Fibroblast of skin of left biceps (primary cell): ENCODE data around the gene SVEP1.
"Not testable (repeated sequence)": the region's sequence is repeated elsewhere in the genome, so short reads cannot be mapped to it uniquely, and the experiment has no call there.

Source experiments
- DNase-seq, 2 experiments: peaks; one replicate each; pipeline ENCODE4 v3.0.0-alpha.2; 2013; ENCODE audit warnings: low read depth in 2 of 2

Gene SVEP1

DNA sequence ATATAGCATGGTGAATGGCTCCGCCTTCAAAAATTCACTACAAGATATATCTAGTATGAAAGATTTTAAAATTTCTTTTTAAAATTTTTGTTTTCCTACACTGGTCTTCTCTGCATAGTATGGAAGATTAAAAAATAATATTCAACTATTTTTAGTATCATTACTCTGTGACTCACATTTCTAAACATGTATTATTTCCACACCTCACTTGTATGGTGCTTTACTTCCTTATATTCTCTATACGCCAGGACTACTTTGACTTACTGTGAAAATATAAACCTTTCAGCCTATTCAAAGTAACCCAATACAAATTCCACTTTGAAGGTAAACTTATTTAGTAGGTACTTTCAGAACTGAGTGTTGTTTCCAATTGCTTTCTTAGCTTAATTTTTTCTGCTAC, 215.1 kb downstream of the SVEP1 start:
- no peak for DNase-seq

DNA sequence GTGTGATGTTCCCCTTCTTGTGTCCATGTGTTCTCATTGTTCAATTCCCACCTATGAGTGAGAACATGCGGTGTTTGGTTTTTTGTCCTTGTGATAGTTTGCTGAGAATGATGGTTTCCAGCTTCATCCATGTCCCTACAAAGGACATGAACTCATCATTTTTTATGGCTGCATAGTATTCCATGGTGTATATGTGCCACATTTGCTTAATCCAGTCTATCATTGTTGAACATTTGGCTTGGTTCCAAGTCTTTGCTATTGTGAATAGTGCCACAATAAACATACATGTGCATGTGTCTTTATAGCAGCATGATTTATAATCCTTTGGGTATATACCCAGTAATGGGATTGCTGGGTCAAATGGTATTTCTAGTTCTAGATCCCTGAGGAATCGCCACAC, 220.5 kb downstream of the SVEP1 start:
- DNase-seq, result not testable (repeated sequence)

DNA sequence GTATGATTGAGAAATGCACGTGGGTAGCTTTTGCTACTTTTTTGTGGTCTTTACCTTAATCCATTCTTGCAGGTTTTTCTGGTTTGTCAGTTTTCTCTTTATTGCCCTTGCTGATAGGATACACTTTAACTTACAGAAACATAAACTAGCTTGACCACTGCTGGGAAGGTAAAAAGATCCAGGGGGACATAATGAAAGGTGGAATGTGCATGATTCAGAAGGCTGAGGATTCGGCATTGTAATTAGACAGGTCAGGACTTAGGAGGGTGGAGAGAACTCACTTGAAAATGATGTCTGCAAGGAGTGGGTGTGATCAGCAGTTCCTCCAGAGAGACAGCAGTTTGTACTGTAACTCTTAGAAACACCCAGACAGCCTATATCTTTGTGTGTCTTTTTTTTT, 222.0 kb downstream of the SVEP1 start:
- DNase-seq, result no peak

DNA sequence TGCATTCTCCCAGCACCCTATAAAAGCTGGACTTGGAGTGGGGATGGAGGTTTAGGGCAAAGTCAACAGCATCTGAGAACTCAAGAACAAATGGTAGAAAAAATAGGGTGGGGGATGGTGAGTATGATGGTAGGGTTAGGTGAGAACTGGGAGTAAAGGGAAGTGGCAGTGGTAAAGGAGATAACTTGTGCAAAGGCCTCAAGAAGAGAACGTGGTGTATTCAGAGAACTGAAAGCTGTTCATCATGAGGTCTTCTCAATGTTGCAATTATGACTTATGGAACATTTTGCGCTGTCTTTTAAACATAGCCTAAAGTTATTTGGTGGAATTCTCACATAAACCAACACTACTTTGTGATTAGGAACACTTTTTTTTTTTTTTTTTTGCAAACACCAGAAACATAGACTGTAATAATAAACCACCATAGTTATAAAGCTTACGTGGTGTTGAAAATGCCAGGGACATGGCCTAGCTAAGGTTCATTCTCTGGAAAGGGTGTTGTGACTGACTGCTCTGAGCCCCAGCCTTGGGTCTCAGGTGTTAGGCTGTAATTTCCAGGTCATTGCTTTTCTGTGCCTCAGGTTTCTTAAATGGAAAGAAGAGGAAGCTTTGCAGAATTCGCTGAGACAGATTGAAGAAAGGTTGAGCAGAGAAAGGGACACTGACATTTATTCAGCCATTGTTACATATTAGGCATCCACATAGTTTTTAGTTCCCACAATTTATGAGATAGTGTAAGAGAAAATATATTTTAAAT, 222.7 kb downstream of the SVEP1 start:
- DNase-seq, result no peak

DNA sequence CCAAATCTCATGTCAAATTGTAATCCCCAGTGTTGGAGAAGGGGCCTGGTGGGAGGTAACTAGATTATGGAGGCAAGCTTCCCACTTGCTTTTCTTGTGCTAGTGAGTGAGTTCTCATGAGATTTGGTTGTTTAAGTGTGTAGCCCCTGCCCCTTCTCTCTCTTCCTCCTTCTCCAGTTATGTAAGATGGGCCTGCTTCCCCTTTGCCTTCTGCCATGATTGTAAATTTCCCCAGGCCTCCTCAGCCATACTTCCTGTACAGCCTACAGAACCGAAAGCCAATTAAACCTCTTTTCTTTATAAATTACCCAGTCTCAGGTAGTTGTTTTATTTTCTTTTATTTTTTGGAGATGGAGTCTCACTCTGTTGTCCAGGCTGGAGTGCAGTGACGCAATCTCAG, 223.6 kb downstream of the SVEP1 start:
- no peak for DNase-seq

DNA sequence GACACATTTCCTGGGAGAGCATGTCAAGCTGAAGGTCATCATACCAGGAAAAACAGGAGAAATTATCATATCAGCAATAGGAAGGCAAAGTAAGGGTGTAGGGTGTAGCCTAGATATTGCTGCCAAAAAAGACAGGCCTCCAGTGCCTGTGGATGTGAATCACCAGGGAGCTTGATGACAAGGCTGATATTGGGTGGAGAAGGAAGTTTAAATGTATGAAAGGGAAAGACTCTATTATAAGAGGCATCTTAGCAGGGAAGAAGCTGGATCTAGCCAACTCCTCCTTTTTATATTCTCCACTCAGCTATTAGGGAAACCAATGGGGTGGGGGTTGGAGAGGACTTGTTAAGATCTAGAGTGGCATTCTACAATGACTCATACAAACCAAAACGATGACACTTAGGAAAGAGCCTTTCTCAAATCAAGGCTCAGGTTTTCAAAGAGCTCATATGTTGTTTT, 228.5 kb downstream of the SVEP1 start:
- peak; percentile 64 to 65 for DNase-seq

DNA sequence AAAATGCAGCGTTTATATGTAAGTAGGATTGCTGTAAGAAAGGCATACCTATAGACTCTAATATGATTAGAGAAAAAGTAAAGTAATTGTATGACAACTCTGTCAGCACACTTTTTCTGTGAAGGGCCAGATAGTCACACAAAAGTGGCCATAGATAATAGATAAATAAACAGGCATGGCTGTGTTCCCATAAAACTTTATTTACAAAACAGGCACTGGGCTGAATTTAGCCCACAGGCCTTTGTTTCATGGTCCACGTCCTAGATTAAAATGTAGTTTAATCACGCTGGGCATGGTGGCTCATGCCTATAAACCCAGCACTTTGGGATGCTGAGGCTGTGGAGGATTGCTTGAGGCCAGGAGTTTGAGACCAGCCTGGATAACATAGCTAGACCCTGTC, 233.2 kb downstream of the SVEP1 start:
- no peak for DNase-seq

DNA sequence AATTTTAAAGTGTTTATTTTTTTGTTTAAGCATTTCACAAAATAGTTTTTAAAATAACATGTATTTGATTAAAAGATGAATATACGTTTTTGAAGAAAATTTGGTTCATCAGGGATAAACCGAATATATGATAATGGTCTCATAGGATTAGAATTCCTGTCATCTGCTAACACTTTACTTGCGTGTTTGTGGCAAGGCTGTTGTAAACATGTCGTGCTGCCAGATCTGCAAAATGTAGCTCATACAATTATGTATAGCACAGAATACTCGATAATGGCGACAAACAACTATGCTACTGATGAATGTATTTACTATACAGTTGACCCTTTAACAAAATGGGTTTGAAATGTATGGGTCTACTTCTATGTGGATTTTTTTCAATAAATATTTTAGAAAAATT, 234.7 kb downstream of the SVEP1 start:
- DNase-seq, result peak in 1 of 2 experiments; percentile 18

DNA sequence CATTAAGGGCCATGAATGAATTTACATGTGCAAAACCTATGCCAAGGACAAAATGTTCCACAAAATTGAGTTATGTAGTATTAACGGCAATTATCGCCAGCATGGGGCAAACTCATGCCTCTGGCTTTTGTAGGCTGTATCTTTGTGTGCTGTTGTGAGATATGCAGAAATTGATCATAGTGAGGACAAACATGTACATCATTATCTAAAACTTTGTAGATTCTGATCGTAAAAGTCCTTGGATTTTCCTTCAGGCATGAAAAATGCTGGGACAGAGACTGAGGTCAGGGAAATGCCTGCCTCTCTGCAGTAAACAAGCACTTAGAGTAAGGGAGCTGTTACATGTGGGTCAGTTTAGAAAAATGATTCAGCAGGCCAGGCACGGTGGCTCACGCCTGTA, 236.0 kb downstream of the SVEP1 start:
- DNase-seq, result no peak

DNA sequence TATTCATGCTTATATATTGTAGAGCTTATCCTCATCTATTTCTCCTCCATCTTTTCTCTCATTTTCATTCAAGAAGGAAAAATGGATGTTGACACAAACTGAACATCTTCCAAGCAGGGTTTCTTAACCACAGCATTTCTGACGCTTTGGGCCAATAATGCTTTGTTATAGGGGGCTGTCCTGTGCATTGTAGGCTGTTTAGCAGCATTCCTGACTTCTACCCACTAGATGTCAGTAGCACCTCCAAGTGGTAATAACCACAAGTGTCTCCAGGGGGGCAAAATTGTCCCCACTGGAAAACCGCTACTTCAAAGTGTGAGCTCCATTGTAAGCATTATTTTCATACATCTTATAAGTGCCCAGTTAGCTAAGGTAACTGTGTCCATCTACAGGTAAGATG, 239.2 kb downstream of the SVEP1 start:
- DNase-seq, result no peak

DNA sequence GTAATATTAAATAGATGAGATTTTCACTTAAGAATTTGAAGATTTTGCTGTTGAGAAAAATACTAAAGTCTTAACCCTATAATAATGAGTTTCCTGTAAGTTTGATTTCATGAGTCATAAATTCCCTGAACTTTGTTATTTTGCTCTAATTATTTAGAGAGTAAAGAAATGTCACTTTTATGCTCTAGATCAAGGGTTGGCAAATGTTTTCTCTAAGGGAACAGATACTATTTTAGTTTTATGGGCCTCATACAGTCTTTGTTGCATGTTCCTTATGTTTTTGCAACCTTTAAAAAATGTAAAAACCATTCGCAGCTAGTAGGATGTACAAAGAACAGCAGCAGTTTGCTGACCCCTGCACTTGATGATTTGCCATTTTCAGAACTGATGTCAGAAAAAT, 241.4 kb downstream of the SVEP1 start:
- DNase-seq, result no peak

DNA sequence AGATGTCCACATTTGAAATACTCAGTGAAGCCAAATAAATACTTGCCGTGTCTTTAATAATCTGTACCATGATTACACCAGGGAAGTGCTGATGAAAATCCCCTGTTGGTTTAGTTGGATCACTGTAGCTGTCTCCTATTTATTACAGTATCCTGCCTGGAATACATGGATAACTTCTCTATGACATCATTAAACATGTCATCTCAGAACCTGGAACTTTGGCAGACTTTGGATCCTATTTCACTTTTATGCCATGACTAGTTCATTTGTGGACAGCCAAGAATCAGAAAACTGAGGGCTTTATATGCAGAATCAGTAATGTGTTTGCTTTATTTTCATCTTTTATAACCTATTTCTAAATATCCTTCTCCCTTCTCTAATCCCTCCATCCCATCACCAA, 241.8 kb downstream of the SVEP1 start, which contains the start of gene TXNDC8:
Gene TXNDC8, minus strand, starts transcription at position 137 of the 400 bp plus-strand sequence.
- peak in 1 of 2 experiments; percentile 28 for DNase-seq

DNA sequence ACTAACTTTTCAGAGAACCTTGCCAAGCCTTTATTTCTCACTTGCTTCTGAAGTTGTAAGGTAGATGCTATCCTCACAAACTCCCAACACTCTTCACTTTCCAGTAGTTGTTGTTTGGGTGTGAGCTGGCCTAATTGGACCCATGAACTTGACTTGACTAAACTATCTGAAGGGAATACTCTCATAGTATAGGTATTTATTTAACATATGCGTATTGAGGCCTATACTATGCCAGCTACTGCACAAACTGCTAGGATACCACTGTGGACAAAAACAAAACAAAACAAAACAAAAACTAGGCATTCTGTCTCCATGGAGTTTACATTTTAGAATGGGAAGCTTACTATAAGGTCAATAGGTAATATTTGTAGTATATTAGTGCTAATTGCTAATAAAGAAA, 243.2 kb downstream of the SVEP1 start:
- no peak for DNase-seq

DNA sequence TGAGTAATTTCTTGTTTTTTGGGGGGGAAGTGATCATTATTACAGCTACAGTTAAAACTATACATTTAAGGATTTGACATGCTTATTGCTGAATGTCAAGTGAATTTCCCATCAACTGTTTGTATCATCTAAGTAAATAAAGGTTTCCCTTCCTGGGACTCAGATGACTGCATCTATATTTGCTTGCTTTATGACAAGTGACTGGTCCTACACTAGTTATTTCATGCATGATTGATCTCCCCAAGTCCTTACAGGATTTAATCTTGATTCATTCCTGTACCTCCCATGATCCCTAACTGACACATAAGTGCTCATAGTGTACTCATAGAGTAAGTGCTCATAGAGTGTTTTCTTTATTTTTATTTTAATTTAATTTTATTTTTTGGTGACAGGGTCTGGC, 244.7 kb downstream of the SVEP1 start:
- no peak for DNase-seq

DNA sequence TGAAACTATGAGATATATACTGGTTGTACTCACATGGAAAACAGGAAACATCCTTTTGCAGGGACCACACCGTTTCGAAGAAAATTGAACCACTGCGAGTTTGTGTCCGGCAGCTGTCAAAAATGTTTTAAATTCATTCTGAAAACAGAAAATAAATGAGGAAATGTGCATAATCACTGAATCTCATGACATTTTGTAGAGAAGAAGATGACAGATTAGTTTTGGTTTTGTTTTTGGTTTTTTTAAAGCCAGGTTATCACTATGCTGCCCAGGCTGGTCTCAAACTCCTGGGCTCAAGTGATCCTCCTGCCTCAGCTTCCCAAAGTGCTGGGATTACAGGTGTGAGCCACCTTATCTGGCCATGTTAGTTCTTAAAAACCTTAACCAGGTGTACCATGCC, 245.4 kb downstream of the SVEP1 start:
- no peak for DNase-seq

DNA sequence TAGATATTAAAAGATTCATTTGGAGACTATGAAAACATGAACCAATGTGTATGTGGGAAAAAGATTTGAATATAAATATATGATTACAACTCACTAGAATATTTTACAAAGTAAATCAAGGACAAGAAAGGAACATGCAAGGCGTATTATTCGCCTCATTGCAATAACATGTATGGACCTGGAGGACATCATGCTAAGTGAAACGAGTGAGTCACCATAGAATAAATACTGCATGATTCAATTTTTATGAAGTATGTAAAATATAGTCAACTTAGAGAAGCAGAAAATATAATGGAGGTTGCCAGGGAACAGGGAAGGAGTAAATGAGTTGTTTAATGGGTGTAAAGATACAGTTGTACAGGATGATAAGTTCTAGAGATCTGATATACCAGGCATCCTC, 246.8 kb downstream of the SVEP1 start:
- no peak for DNase-seq

DNA sequence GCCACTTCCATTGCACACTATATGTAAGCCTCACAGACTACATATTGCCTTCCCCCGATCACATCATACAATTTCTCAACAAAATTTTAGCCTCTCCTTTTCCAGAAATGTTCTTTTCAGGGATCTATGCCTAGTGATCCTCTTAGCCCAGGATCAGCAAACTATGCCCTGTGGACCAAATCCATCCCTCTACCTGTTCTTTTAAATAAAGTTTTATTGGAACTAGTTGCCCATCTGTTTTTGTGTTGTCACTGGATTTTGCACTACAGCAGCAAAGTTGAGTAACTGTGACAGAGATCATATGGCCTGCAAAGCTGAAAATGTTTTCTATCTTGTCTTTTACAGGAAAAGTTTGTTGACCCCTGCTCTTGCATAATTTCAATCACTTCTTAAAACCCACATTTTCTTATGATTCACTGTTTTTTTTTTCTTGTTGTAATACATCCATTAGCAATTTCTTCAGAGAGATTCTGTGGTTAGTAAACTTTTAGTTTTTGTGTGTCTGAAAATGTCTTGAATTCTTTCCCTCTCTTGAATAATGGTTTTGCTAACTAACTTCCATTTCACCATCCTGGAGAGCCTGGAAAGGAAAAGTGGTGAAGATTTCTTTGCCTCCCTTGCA, 248.9 kb downstream of the SVEP1 start:
- DNase-seq, result peak; percentile 30 to 50

DNA sequence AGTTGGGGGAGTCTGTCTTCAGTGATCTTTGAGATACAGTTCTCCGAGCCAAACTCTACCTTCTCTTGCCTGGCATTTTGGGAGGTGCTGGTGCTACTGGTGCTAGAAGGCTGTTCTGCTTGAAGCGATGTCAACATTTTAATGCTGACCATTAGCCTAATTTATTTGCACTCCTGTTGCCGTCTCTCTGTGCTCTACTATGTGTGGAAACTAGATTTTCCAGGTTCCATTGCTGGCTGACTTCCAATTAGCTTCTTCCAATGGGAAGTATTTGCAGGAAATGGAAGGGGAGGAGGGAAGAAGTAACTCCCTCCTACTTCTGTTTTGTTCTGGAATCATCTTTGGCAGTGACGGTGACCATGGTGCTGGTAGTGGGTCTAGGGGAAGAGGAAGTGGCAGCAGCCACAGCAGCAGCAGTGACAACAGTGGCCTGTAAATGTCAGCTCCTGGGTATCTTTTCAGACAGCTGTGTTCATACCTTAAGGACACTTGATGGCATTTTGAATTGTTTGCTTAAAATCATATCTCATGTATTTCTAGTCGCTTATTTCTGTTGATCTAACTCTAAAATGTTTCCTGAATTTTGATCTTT, 249.8 kb downstream of the SVEP1 start:
- DNase-seq, result no peak

DNA sequence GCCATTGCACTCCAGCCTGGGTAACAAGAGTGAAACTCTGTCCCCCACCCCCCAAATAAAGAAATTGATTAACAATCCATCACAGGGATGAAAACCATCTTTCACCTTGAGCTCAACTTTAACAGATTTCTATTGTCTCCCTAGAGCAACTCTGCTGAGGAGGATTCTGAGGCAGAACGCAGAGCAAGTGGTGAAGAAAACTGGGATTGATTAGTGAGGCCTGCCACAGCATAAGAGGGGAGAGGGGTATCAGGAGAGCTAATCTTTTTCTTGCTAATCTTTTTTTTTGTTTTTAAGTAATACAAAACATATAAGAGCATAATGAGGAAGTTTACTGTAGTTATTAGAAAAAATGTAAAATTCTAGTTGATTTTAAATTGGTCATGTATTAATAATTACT, 250.8 kb downstream of the SVEP1 start:
- no peak for DNase-seq

DNA sequence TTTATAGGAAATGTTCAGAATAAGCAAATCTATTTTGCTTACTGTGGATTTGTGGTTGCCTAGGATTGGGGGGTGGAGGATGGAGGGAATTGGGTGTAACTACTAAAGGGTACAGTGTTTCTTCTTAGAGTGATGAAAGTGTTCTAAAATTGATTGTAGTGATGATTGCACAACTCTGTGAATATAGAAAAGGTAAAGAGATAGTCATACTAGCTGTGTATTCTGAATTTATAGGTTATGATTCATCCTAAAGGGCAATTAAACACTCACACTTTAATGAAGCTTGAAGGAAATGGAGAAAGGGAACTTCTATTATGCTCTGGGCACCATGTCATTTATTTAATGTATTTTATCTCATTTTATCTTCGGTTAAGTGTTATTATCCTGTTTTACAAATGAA, 251.8 kb downstream of the SVEP1 start:
- DNase-seq, result no peak

DNA sequence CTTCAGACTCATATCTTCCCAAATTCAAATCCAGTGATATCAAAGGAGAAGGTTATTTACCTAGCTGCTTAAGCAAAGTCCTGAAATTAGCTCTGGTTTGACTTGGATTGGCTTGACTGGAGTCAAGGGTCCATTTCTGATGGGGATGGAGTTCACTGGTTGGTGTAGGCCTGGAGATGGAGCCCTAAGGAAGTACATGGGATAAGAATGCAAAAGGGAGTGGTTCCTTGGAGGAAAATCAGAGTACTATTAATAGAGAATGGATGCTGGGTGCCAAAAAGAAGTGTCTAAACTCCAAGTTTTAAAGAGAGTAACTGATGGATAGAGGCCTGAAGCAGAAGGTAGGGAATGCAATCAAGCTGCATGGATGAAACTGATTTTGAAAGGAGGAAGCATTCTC, 255.7 kb downstream of the SVEP1 start:
- no peak for DNase-seq

DNA sequence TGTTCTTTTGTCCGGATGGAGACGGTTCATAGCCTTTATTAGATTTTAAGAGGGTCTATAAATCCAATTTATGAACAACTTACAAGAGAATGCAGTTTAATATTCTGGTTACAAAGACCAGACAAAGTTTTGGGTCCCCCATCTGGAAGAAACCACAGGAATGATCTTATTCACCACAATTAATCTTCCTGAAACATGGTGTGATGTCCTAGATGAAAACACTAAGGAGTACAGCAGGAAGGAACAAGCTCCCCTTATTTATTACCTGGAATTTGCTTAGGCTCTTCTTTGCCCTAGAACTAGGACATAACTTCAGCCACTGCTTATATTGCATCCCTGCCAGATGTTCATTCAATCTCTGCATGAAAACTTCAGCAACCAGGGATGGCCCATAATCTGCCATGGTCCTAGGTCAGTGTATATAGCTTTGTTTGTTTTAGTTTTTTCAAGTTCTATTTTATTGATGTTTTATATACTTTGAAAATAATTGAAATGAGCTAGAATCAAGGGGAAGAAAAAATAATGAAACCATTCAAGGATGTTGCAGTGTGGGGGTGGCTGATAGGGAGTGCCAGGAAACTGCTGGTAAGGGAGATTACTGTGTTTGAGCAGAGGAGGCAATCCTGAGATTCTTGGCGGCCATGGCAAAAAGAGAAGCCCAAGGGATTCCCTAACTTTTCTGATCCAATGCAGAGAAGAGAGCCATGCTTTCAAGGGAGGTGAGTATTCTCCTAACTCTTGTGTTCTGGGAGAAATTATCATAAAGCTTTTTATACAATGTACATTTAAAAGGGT, 258.7 kb downstream of the SVEP1 start:
- DNase-seq, result peak in 1 of 2 experiments; percentile 24
